Vagina (tissue), 2 donors: ENCODE results near the gene PGM1.

Source experiments
- CTCF ChIP-seq, 3 experiments: fragments of 450-650 bp in 2 of 3; fragments of 200-600 bp in 1 of 3; sonication (generic) in 1 of 3; IDR thresholded peaks; one replicate each; pipeline ENCODE4 v1.5.1; 2017 to 2019; ENCODE audit warnings: antibody characterized with exemption in 3 of 3, mild to moderate bottlenecking in 2 of 3, moderate library complexity in 2 of 3
- POLR2AphosphoS5 ChIP-seq, 2 donors: sonication (generic); formaldehyde crosslinking; IDR thresholded peaks; one replicate each; pipeline ENCODE4 v1.9.0; 2017; ENCODE audit warnings: antibody characterized with exemption in 2 of 2, mild to moderate bottlenecking in 2 of 2, low read depth in 1 of 2; ENCODE audit not compliant: insufficient read depth in 1 of 2

GRCh38 chr1:63590166-63590560, 3.0 kb upstream of the PGM1 start:
- TF ChIP-seq POLR2AphosphoS5 (IDR thresholded peaks at IDR 0.05; ENCODE audit: insufficient read depth in 1 of 2, low read depth in 1 of 2) (no peak), CTCF (IDR thresholded peaks at IDR 0.05) (no peak)
